ENCODE data around the gene GATA6.

The GATA6 gene

GRCh38 chr18:22170421-22171257 is 1.2 kb downstream of the GATA6 start:
- Mint-ChIP-seq H3K4me1 (ENCODE audit: low read depth in 2 of 2) (peaks cover 15 to 21% of the 10 kb centered on the region in 2 donors), H3K27me3 (peaks cover 73 to 91% of the 10 kb centered on the region in 2 donors), H3K27ac (peak overlapping the region; percentile 86 to 87), H3K9me3 (no peaks in the 10 kb centered on the region), H3K4me3 (peak overlapping the region; percentile 91 to 96), H3K36me3 (ENCODE audit: insufficient read depth) (peaks cover 22% of the 10 kb centered on the region)
- ATAC-seq (replicated peaks) (no peak), DNase-seq (no peak)

GRCh38 chr18:22171258-22172119 is 2.1 kb downstream of the GATA6 start:
- ATAC-seq (replicated peaks) = no peak
- Mint-ChIP-seq H3K4me3 (peak overlapping the region; percentile 91 to 96), H3K9me3 (no peaks in the 10 kb centered on the region), H3K4me1 (ENCODE audit: low read depth in 2 of 2) (peaks cover 18 to 21% of the 10 kb centered on the region in 2 donors), H3K36me3 (ENCODE audit: insufficient read depth) (peaks cover 19% of the 10 kb centered on the region), H3K27ac (peak overlapping the region in 1 of 2 donors; percentile 86), H3K27me3 (peaks cover 71 to 90% of the 10 kb centered on the region in 2 donors)
- DNase-seq = no peak

GRCh38 chr18:22172120-22172582 is 2.8 kb downstream of the GATA6 start:
- no peaks in the 10 kb centered on the region for H3K9me3 Mint-ChIP-seq
- no peak overlapping the region for H3K27ac Mint-ChIP-seq
- no peak for DNase-seq
- H3K4me3 Mint-ChIP-seq = peak overlapping the region in 1 of 2 donors; percentile 47
- H3K27me3 Mint-ChIP-seq = peaks cover 68 to 90% of the 10 kb centered on the region in 2 donors
- ATAC-seq (replicated peaks) = no peak
- peaks cover 14% of the 10 kb centered on the region for H3K36me3 Mint-ChIP-seq (ENCODE audit: insufficient read depth)
- H3K4me1 Mint-ChIP-seq (ENCODE audit: low read depth in 2 of 2) = peaks cover 19 to 21% of the 10 kb centered on the region in 2 donors

DNA sequence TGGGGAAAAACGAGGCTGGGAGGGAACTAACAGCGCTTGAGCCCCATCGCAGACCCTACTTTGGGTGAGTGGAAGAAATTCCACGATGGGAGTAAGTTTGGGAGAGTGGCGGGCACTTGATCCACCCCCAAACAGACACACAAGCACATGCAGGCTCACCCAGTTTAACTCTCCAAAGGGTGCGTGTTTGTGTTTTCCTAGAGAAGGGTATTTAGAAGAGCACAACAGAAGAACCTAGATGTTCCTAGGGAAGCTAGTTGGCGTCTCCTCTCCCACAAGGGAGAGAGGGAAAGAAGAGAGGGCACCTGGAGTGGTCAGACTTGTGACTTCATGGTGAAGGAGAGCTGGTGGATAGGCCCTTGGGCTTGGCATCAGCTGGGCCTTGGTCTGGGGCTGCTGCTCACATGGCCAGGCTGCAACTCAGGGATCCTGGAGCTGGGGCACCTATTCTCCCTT is 3.2 kb downstream of the GATA6 start:
- H3K36me3 Mint-ChIP-seq (ENCODE audit: insufficient read depth) = peaks cover 14% of the 10 kb centered on the region
- H3K27ac Mint-ChIP-seq = no peak overlapping the region
- peak overlapping the region in 1 of 2 donors; percentile 47 for H3K4me3 Mint-ChIP-seq
- H3K27me3 Mint-ChIP-seq = peaks cover 72 to 90% of the 10 kb centered on the region in 2 donors
- no peak for ATAC-seq (replicated peaks)
- no peaks in the 10 kb centered on the region for H3K9me3 Mint-ChIP-seq
- no peak for DNase-seq
- peaks cover 19 to 21% of the 10 kb centered on the region in 2 donors for H3K4me1 Mint-ChIP-seq (ENCODE audit: low read depth in 2 of 2)

GRCh38 chr18:22173221-22173927 is 4.0 kb downstream of the GATA6 start:
- peaks cover 67 to 87% of the 10 kb centered on the region in 2 donors for H3K27me3 Mint-ChIP-seq

GRCh38 chr18:22173928-22174301 is 4.5 kb downstream of the GATA6 start:
- Mint-ChIP-seq H3K27ac (no peak overlapping the region), H3K27me3 (peaks cover 65 to 82% of the 10 kb centered on the region in 2 donors)
- ATAC-seq (replicated peaks) = no peak

More at GRCh38 chr18:22173221-22173927, 4.0 kb downstream of the GATA6 start:
- peaks cover 11% of the 10 kb centered on the region for H3K36me3 Mint-ChIP-seq (ENCODE audit: insufficient read depth)
- ATAC-seq (replicated peaks) = no peak
- peaks cover 18% of the 10 kb centered on the region in 2 donors for H3K4me1 Mint-ChIP-seq (ENCODE audit: low read depth in 2 of 2)
- H3K9me3 Mint-ChIP-seq = no peaks in the 10 kb centered on the region
- H3K27ac Mint-ChIP-seq = no peak overlapping the region
- H3K4me3 Mint-ChIP-seq = peak overlapping the region in 1 of 2 donors; percentile 47
- no peak for DNase-seq

DNA sequence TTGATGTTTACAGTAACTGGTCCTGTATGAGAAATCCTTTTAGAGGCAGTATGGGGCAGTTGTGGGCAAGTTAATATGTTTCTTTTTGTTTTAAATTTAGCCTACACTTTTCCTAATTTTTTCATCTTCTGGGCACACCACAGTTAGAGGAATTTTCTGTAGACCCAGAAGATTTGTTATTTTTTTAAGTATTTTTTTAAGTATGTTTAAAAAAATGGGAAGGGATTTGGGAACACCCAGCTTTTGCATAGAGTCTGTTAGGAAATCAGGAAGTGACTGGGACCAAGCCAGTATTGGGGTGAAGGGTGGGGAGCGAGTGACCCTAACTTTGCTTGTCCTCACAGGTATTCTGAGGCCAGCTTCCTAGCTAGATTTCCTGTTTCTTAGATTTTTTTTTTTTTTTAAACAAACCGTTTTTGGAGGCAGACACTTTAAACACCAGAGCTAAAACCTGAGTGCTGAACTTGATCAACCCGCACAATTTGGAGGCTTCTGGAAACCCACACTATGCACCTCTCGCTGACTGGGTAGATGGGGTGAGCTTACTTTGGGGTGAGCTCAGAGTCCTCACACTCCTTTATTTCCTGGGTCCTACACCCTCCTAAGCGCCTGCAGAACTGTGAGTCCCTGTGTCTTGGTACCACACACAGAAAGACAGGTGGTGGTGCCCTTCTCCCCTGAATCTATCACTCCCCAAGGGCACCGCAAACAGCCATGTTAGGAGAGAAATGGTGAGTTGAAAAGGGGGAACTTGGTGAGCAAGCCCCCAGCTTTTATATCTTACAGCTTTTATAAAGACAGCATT is 5.2 kb downstream of the GATA6 start:
- Mint-ChIP-seq H3K27me3 (peaks cover 59 to 76% of the 10 kb centered on the region in 2 donors), H3K4me1 (ENCODE audit: low read depth in 2 of 2) (peaks cover 10 to 15% of the 10 kb centered on the region in 2 donors), H3K36me3 (ENCODE audit: insufficient read depth) (peaks cover 5% of the 10 kb centered on the region), H3K4me3 (no peak overlapping the region), H3K27ac (no peak overlapping the region), H3K9me3 (no peaks in the 10 kb centered on the region)
- DNase-seq (no peak), ATAC-seq (replicated peaks) (peak; percentile 43)

More at GRCh38 chr18:22173928-22174301, 4.5 kb downstream of the GATA6 start:
- peaks cover 15 to 18% of the 10 kb centered on the region in 2 donors for H3K4me1 Mint-ChIP-seq (ENCODE audit: low read depth in 2 of 2)
- peak overlapping the region in 1 of 2 donors; percentile 15 for H3K4me3 Mint-ChIP-seq
- H3K36me3 Mint-ChIP-seq (ENCODE audit: insufficient read depth) = peaks cover 10% of the 10 kb centered on the region
- no peak for DNase-seq
- H3K9me3 Mint-ChIP-seq = no peaks in the 10 kb centered on the region

- DNase-seq (no peak), ATAC-seq (replicated peaks) (no peak)
- Mint-ChIP-seq H3K27ac (no peak overlapping the region), H3K4me3 (no peak overlapping the region), H3K36me3 (ENCODE audit: insufficient read depth) (peaks cover 2% of the 10 kb centered on the region), H3K9me3 (no peaks in the 10 kb centered on the region), H3K27me3 (peaks cover 51 to 76% of the 10 kb centered on the region in 2 donors), H3K4me1 (ENCODE audit: low read depth in 2 of 2) (peaks cover 2 to 9% of the 10 kb centered on the region in 2 donors)
These were observed 6.0 kb downstream of the GATA6 start for GRCh38 chr18:22175346-22175745.

DNA sequence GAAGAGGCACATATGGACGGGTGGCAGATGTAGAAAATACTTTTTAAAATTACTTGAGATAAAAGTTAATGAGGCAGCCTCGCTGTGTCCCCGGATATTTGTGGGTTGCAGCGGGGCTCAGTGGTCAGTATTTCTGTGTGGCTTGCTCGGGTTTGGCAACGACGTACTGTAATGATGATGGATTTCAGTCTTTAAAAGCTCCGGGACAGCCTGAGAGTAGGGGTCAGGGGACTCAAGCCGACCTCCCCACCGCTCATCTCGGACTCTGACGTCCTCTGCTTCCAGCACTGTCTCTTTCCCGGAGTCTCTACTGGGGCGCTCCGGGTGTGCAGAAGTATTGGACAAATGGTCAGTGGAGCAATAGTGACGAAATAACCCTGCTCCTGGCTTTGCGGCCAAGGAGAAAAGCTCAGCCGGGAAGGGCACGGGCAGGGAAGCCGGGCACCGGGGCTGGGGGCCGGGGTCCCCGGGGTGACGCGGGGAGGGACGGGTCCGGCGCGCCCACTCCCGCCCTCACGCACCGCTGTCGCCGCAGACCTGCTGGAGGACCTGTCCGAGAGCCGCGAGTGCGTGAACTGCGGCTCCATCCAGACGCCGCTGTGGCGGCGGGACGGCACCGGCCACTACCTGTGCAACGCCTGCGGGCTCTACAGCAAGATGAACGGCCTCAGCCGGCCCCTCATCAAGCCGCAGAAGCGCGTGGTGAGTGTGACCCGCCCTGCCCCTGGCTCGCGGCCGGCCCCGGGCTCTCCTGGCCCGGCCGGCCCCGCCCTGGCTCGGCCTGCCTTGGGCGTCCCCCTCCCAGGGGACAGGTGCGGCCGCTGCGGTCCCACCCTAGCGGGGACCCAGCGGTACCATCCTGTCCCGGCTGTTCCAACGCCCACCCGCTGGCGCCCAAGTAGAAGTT is 7.3 kb downstream of the GATA6 start:
- ATAC-seq (replicated peaks) (no peak), DNase-seq (no peak)
- H3K27me3 Mint-ChIP-seq = peaks cover 44 to 68% of the 10 kb centered on the region in 2 donors
- peaks cover 0 to 4% of the 10 kb centered on the region in 2 donors for H3K4me1 Mint-ChIP-seq (ENCODE audit: low read depth in 2 of 2)
- no peaks in the 10 kb centered on the region for H3K9me3 Mint-ChIP-seq
- H3K36me3 Mint-ChIP-seq (ENCODE audit: insufficient read depth) = peaks cover 2% of the 10 kb centered on the region
- H3K27ac Mint-ChIP-seq = no peak overlapping the region
- peak overlapping the region in 1 of 2 donors; percentile 26 for H3K4me3 Mint-ChIP-seq

GRCh38 chr18:22177327-22177871 is 8.0 kb downstream of the GATA6 start:
- H3K27me3 Mint-ChIP-seq = peaks cover 43 to 65% of the 10 kb centered on the region in 2 donors
- peaks cover 2% of the 10 kb centered on the region for H3K36me3 Mint-ChIP-seq (ENCODE audit: insufficient read depth)
- no peak for ATAC-seq (replicated peaks)
- DNase-seq = no peak
- H3K27ac Mint-ChIP-seq = no peak overlapping the region
- no peak overlapping the region for H3K4me3 Mint-ChIP-seq
- H3K4me1 Mint-ChIP-seq (ENCODE audit: low read depth in 2 of 2) = peaks cover 0 to 4% of the 10 kb centered on the region in 2 donors
- H3K9me3 Mint-ChIP-seq = no peaks in the 10 kb centered on the region

DNA sequence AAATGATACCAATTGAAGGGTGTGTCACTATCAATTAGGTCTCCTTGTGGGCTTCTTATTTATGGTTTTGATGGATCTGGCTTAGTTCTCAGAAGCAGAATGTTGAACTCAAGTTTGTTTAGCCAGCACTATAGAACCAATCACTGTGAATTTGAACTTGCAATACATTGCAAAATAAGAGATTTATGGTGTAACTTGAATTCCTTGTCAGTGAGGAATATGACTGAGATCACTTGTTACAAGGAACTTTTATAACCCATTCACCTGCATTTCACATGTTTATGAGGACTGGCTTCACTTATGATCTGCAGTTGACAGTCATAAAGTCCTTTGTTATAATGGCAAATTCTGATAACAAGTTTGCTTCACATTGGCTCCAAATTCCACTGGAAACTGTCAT is 9.8 kb downstream of the GATA6 start:
- Mint-ChIP-seq H3K4me3 (no peak overlapping the region), H3K9me3 (no peaks in the 10 kb centered on the region), H3K36me3 (ENCODE audit: insufficient read depth) (peaks cover 2% of the 10 kb centered on the region), H3K27me3 (peaks cover 25 to 47% of the 10 kb centered on the region in 2 donors), H3K4me1 (ENCODE audit: low read depth in 2 of 2) (peaks cover 0 to 4% of the 10 kb centered on the region in 2 donors), H3K27ac (no peak overlapping the region)
- ATAC-seq (replicated peaks) = no peak
- DNase-seq = no peak

Measured in effector memory CD8-positive, alpha-beta T cell (primary cell).